K562 (cell line): ENCODE measurements around the gene KMT5B. TPM values are rescaled to one million over a fixed set of nuclear protein-coding genes. Genes with fewer than 3 reads are reported as not detected.

Experiments
- ATAC-seq: fragments of 200-7000 bp; cut with Tn5 transposase; 3 replicates; pipeline ENCODE4 v1.9.1; 2020; ENCODE audit warnings: moderate library complexity
- BruUV-seq: library from RNA; stranded (reverse); fragments of 400-500 nt; replicated peaks from 2 replicates; lab custom pipeline; 2021; lab: Mats Ljungman, UMichigan
- CTCF ChIA-PET: fragments of 300-600 bp; formaldehyde crosslinking; extraction: SDS; loops from one replicate; lab custom pipeline; 2021; ENCODE audit warnings: low intra/inter-chr PET ratio; lab: Yijun Ruan, JAX
- POLR2A ChIA-PET: fragments of 300-600, 350-650 bp; sonication (Branson Sonifier 250); formaldehyde crosslinking; extraction: SDS; loops from one replicate; lab custom pipeline; 2021; ENCODE audit warnings: antibody characterized with exemption, inconsistent platforms; lab: Yijun Ruan, JAX
- DNase-seq, 4 experiments: peaks; one replicate each; pipeline versions ENCODE4 v3.0.0 to v3.0.0-alpha.2; 2011 to 2018; ENCODE audit warnings: low spot score in 3 of 4, mixed read lengths in 3 of 4; ENCODE audit errors: extremely low read depth in 1 of 4
- FAIRE-seq: peaks from 2 replicates; lab custom pipeline; 2011; peaks lifted over from hg19 to GRCh38; lab: Jason Lieb, UNC
- H2AFZ ChIP-seq: 2 replicates; pipeline ENCODE4 v1.6.0; 2011; ENCODE audit warnings: low read depth, low read length, control low read depth, inconsistent platforms
- H3K27ac ChIP-seq: fragments of 200-600 bp; 3 replicates; pipeline ENCODE4 v1.8.0; 2011; ENCODE audit warnings: low read depth, mild to moderate bottlenecking, control low read depth, inconsistent platforms, low read length, moderate library complexity, mixed read lengths; ENCODE audit errors: extremely low read depth
- H3K27me3 ChIP-seq, 2 experiments: fragments of 300-600 bp in 1 of 2; 2 replicates in 1 of 2; 3 replicates in 1 of 2; pipeline versions ENCODE4 v1.6.0 to v1.8.0; 2011; ENCODE audit warnings: inconsistent platforms in 2 of 2, low read length in 2 of 2, mild to moderate bottlenecking in 1 of 2, mixed read lengths in 1 of 2, moderate library complexity in 1 of 2; ENCODE audit not compliant: control insufficient read depth in 2 of 2, insufficient read depth in 2 of 2
- H3K36me3 ChIP-seq: fragments of 300-600 bp; 3 replicates; pipeline ENCODE4 v1.8.0; 2011; ENCODE audit warnings: mild to moderate bottlenecking, low read length, inconsistent platforms; ENCODE audit not compliant: control insufficient read depth, insufficient read depth
- H3K4me1 ChIP-seq, 2 experiments: fragments of 200-600 bp in 1 of 2; replicated peaks in 1 of 2; 2 replicates in 1 of 2; 3 replicates in 1 of 2; pipeline versions ENCODE4 v1.5.1 to v1.8.0; 2011; ENCODE audit warnings: inconsistent platforms in 2 of 2, low read length in 2 of 2, mild to moderate bottlenecking in 1 of 2, mixed read lengths in 1 of 2, moderate library complexity in 1 of 2; ENCODE audit not compliant: control insufficient read depth in 2 of 2, insufficient read depth in 2 of 2
- H3K4me2 ChIP-seq: 2 replicates; pipeline ENCODE4 v1.6.1; 2011; ENCODE audit warnings: low read length, control low read depth, inconsistent platforms, mixed read lengths; ENCODE audit not compliant: insufficient read depth
- H3K4me3 ChIP-seq: fragments of 200-600 bp; sonication (generic), shearing (Covaris generic); 2 replicates; pipeline ENCODE4 v1.5.1; 2016; ENCODE audit warnings: control low read depth, inconsistent platforms
- H3K79me2 ChIP-seq: fragments of 200-600 bp; 3 replicates; pipeline ENCODE4 v1.8.0; 2011; ENCODE audit warnings: low read length, inconsistent platforms; ENCODE audit not compliant: control insufficient read depth, insufficient read depth
- H3K9ac ChIP-seq, 2 experiments: 2 replicates each; pipeline versions ENCODE4 v1.6.0 to v1.6.1; 2011; ENCODE audit warnings: low read depth in 2 of 2, low read length in 2 of 2, control low read depth in 1 of 2, inconsistent platforms in 1 of 2, mild to moderate bottlenecking in 1 of 2, mixed read lengths in 1 of 2; ENCODE audit not compliant: insufficient read depth in 1 of 2
- H3K9me1 ChIP-seq: one replicate; pipeline ENCODE4 v1.6.0; 2011; ENCODE audit warnings: inconsistent platforms, mild to moderate bottlenecking, low read length, moderate library complexity; ENCODE audit not compliant: control insufficient read depth, insufficient read depth
- H3K9me3 ChIP-seq: replicated peaks from 2 replicates; pipeline ENCODE4 v1.5.1; 2011; ENCODE audit warnings: low read depth, low read length, inconsistent platforms; ENCODE audit not compliant: control insufficient read depth, insufficient read depth
- H4K20me1 ChIP-seq: replicated peaks from 2 replicates; pipeline ENCODE4 v1.6.1; 2011; ENCODE audit warnings: low read length, inconsistent platforms, mixed read lengths; ENCODE audit not compliant: control insufficient read depth, insufficient read depth
- TEAD4 ChIP-seq, 2 experiments: sonication (generic) in 1 of 2; formaldehyde crosslinking in 1 of 2; IDR thresholded peaks; 2 replicates each; pipeline versions ENCODE4 v1.6.1 to v1.8.0; 2012 to 2022; ENCODE audit warnings: borderline replicate concordance in 1 of 2, inconsistent platforms in 1 of 2, low read length in 1 of 2, mild to moderate bottlenecking in 1 of 2, missing genetic modification reagents in 1 of 2
- YY1 ChIP-seq, 3 experiments: IDR thresholded peaks; 2 replicates each; pipeline ENCODE4 v1.6.1; 2011; ENCODE audit warnings: low read length in 2 of 3, mild to moderate bottlenecking in 2 of 3, moderate library complexity in 2 of 3, borderline replicate concordance in 1 of 3, control low read depth in 1 of 3, low read depth in 1 of 3; ENCODE audit not compliant: insufficient read depth in 3 of 3, insufficient replicate concordance in 2 of 3, control insufficient read depth in 1 of 3, insufficient read length in 1 of 3; ENCODE audit errors: extremely low read depth in 1 of 3
- WGBS: fragments of 100-300 bp; shearing (Covaris generic); methylation state at CpG from one replicate; pipeline ENCODE4 v1.1.6; 2016; ENCODE audit warnings: low coverage, mixed read lengths; ENCODE audit not compliant: insufficient coverage; ENCODE audit errors: missing lambda C conversion rate; 5-methylcytosine and 5-hydroxymethylcytosine counted together
- in situ Hi-C: fragments of 300-500 bp; cut with MboI; formaldehyde crosslinking; loops from 4 replicates; pipeline ENCODE4 v1.15.0; 2018; ENCODE audit warnings: inconsistent platforms, mixed read lengths
- intact Hi-C: fragments of 100-400 bp; cut with micrococcal nuclease; formaldehyde crosslinking; loops from 2 replicates; pipeline ENCODE4 v1.14.2; 2022
- polyA plus RNA-seq, 8 experiments: library from polyadenylated mRNA; depleted of rRNA in 4 of 8; stranded (reverse) in 5 of 8; unstranded in 3 of 8; fragments of >200 nt; fragmentation: Nextera tagmentation in 2 of 8; fragmentation: Illumina TruSeq in 1 of 8; extraction: Ambion mirVana in 2 of 8; extraction: Trizol in 1 of 8; gene quantifications; 2 replicates each; pipeline versions ENCODE4 v1.2.1 to v1.2.3, GENCODE V29; 2011 to 2014; ENCODE audit warnings: inconsistent platforms in 1 of 8, missing spikeins in 1 of 8
- total RNA-seq, 7 experiments: library from RNA; depleted of rRNA in 6 of 7; stranded (reverse); fragments of >200 nt in 6 of 7; fragmentation: Illumina TruSeq in 2 of 7; extraction: Trizol in 2 of 7; gene quantifications; 2 replicates each; pipeline versions ENCODE4 v1.2.1 to v1.2.3, GENCODE V29; 2011 to 2021; ENCODE audit warnings: low replicate concordance in 1 of 7
- TF ChIP-seq, protein P1 (sequence below): sonication (generic); formaldehyde crosslinking; IDR thresholded peaks from 2 replicates; pipeline ENCODE4 v1.5.0; 2020; ENCODE audit warnings: missing genetic modification reagents

The KMT5B gene
- total and polyA plus RNA-seq, 9 of the 15 experiments (the other 6 are each of a cell fraction or from before 2014, with no cell fraction given) = 7.3 to 27.3 (median 20.9) TPM

- POLR2A ChIA-PET = interaction anchor here (0.6 to 4.7 kb wide), 14 partner anchors 11 to 121 kb away, joined by 3 to 31 read pairs (median 4); no protein-coding TSS in a partner anchor
- Histone ChIP-seq H3K9ac (peak overlapping the region; percentile 36 to 71; a peak in 1 of 4 replicates), H3K9me1 (no peaks in the 10 kb centered on the region), H3K4me1 (peaks cover 23 to 38% of the 10 kb centered on the region in 2 experiments), H2AFZ (no peak overlapping the region), H3K4me2 (peak overlapping the region; percentile 59), H3K4me3 (no peak overlapping the region), H3K9me3 (no peaks in the 10 kb centered on the region), H4K20me1 (no peaks in the 10 kb centered on the region)
- in situ Hi-C loops = no loop called here
- intact Hi-C loops = no loop called here
- WGBS = 72% methylated on average over 11 of the region's 11 CpGs
- no TSS peak for BruUV-seq
- ATAC-seq = no peak
- TF ChIP-seq, protein P1, sequence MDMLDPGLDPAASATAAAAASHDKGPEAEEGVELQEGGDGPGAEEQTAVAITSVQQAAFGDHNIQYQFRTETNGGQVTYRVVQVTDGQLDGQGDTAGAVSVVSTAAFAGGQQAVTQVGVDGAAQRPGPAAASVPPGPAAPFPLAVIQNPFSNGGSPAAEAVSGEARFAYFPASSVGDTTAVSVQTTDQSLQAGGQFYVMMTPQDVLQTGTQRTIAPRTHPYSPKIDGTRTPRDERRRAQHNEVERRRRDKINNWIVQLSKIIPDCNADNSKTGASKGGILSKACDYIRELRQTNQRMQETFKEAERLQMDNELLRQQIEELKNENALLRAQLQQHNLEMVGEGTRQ (CRISPR knock-in tag) = no peak
- TF ChIP-seq TEAD4 (IDR thresholded peaks at IDR 0.05; ENCODE audit: low read length) (0 out of 2 replicates have a peak, but pooled peaks have one; percentile 36), TEAD4 (CRISPR knock-in tag; IDR thresholded peaks at IDR 0.05; ENCODE audit: borderline replicate concordance) (no peak), YY1 (IDR thresholded peaks at IDR 0.05; ENCODE audit: borderline replicate concordance in 1 of 3, control insufficient read depth in 1 of 3, extremely low read depth in 1 of 3, insufficient read depth in 3 of 3, insufficient read length in 1 of 3, insufficient replicate concordance in 2 of 3, low read depth in 1 of 3, low read length in 2 of 3) (peak in 1 of 3 experiments; percentile 6)
- TF ChIP-seq, all 486 proteins: peak for 2
- no peak overlapping the region for H3K27ac ChIP-seq
- no peaks in the 10 kb centered on the region for H3K27me3 ChIP-seq
- peaks cover 37% of the 10 kb centered on the region for H3K36me3 ChIP-seq
- FAIRE-seq (no peak), DNase-seq (peak in 1 of 4 experiments; percentile 27)
- peaks cover 66% of the 10 kb centered on the region for H3K79me2 ChIP-seq
- CTCF ChIA-PET = no interaction called here
These were observed 95.1 kb downstream of the KMT5B start for GRCh38 chr11:68117853-68118470.
